Retinal pigment epithelial cell (primary cell): ENCODE data around the gene DVL1.
A peak's percentile ranks its signal among the peaks of the same experiment; 100 is the strongest.

Experiments
- DNase-seq: peaks from one replicate; pipeline ENCODE4 v3.0.0-alpha.2; 2010; ENCODE audit warnings: low read depth
- H3K4me3 ChIP-seq: 2 replicates; pipeline ENCODE4 v1.5.1; 2011; ENCODE audit warnings: mild to moderate bottlenecking, low read length, control low read depth, moderate library complexity
- TF ChIP-seq, protein P1 (sequence below): conservative IDR thresholded peaks from 2 replicates; pipeline ENCODE4 v1.5.1; 2011; ENCODE audit warnings: low read depth, low read length, control low read depth, inconsistent platforms

Gene DVL1

DNA sequence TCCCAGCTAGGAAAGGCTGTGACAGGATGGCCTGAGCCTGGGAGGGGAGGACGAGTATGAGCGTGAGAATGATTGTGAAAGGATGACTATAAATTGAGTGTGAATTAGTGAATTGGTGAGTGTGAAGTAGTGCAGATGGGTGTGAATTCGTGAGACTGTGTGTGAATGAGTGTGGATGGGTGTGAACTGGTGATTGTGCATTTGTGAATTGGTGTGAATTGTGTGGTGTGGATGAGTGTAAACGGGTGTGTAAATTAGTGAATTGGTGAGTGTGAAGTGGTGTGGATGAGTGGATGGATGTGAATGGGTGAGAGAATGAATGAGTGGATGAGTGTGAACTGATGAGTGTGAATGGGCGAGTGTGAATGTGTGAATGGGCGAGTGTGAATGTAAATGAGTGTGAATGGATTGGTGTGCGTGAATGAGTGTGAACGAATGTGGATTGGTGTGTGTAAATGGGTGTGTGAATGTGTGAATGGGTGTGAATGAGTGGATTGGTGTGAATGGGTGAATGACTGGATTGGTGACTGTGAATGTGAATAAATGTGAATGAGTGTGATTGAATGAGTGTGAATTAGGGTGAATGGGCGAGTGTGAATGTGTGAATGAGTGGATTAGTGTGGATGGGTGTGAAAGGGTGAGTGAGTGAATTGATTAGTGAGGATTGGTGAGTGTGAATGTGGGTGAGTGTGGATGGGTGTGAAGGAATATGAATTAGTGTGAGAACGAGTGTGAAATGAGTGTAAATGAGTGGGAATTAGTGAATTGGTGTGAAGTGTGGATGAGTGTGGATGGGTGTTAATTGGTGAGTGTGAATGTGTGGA lies 16.9 kb upstream of the DVL1 start:
- DNase-seq, result no peak
- TF ChIP-seq, protein P1, sequence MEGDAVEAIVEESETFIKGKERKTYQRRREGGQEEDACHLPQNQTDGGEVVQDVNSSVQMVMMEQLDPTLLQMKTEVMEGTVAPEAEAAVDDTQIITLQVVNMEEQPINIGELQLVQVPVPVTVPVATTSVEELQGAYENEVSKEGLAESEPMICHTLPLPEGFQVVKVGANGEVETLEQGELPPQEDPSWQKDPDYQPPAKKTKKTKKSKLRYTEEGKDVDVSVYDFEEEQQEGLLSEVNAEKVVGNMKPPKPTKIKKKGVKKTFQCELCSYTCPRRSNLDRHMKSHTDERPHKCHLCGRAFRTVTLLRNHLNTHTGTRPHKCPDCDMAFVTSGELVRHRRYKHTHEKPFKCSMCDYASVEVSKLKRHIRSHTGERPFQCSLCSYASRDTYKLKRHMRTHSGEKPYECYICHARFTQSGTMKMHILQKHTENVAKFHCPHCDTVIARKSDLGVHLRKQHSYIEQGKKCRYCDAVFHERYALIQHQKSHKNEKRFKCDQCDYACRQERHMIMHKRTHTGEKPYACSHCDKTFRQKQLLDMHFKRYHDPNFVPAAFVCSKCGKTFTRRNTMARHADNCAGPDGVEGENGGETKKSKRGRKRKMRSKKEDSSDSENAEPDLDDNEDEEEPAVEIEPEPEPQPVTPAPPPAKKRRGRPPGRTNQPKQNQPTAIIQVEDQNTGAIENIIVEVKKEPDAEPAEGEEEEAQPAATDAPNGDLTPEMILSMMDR, result no peak

DNA sequence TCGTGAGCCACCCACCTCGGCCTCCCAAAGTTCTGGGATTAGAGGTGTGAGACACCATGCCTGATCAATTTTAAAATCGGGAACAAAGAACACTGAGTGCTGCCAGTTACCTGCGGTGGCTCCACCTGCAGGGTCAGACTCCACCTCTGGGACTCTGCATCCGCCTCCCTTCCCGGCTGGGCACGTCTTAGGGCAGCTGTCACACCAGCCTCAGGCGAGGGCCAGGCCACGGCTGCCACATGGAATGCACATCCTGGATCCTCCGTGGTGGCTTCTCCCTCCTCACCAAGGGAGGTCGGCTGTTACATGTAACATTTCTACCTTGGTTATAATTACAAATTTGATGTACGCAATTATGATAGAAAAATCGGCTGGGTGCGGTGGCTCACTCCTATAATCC lies 15.0 kb upstream of the DVL1 start:
- DNase-seq, result no peak
- H3K4me3 ChIP-seq, result no peak overlapping the region
- TF ChIP-seq, protein P1, result no peak

More for the DNA sequence above, 16.9 kb upstream of the DVL1 start:
- H3K4me3 ChIP-seq, result no peak overlapping the region

DNA sequence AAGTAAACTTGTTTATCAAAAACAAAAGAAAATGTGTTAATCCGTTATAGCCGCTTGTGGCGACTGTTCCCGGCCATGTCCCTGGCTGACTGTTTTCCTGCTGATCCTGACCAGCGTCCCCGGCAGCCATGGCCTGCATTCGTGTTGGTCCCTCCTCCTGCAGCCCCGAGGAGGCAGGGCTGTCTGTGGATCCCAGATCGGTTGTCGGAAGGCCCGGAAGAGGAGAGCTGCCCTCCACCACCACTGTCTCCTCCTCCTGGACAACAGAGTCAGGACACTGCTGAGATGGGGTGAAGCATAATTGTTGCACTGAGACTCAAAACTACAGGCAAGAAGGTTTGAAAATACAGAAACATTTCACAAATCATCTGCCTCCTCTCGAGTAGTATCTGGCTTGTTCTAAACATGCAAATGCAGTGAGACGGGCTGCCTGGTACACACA lies 12.8 kb upstream of the DVL1 start:
- TF ChIP-seq, protein P1, result peak; percentile 4
- DNase-seq, result no peak
- no peak overlapping the region for H3K4me3 ChIP-seq

DNA sequence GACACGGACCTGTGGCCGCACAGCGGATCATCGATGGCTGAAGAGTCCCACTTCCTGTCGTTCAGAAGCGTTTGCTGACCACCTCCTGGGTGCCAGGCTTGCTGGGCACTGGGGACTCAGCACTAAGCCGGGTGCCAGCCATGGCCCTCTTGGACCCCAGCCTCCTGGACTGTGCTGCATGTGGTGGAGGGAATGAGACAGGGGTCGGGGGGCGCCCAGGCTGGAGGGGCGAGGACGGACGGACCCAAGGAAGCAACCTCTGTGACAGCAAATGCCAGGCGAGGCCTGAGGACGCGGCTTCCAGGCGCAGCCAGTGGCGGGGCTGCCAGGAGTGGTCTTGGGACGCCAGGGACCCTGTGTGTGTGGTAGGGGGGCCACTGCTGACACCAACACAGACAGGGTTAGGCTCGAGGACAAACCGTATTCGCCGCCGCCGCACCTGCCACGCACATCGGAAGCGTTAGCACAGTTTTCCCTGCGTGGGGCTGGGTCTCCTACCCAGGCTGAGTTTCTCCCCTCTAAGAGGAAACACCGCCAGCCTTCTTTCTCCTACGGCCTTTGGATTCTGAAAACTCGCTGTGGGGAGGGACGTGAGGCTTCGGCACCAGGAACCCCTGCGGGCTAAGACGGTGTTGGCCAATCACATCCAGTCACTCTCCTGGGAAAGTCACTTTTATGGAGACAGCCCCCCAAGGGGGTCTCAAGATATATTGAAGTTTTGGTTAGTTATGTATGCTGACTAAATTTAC lies 12.2 kb upstream of the DVL1 start:
- no peak overlapping the region for H3K4me3 ChIP-seq
- TF ChIP-seq, protein P1, result no peak
- no peak for DNase-seq

DNA sequence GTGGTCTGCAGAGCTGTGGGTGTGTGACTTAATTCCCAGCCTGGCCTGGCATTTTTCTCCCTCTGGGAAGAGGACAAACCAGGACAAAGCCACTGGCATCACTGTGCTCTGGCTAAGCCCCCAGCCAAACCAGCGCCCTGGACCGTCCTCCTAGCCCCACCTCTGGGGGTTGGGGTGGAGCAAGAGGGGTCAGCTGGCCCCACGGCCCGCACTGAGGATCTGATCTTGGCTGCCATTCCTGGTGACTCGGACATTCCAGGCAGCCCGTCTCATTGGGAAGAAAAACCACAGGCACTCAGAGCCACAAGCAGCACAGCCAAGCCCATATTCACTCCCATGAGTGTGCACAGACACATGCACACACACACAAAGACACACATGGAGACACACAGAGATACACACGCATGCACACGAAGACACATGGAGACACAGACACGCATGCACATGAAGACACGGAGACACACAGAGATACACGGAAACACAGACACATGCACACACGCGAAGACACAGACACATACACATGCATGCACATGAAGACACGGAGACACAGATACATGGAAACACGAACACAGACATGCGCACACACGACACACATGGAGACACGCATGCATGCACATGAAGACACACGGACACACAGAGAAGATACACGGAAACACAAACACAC lies 11.4 kb upstream of the DVL1 start:
- H3K4me3 ChIP-seq, result no peak overlapping the region
- DNase-seq, result peak; percentile 67
- TF ChIP-seq, protein P1, result no peak

DNA sequence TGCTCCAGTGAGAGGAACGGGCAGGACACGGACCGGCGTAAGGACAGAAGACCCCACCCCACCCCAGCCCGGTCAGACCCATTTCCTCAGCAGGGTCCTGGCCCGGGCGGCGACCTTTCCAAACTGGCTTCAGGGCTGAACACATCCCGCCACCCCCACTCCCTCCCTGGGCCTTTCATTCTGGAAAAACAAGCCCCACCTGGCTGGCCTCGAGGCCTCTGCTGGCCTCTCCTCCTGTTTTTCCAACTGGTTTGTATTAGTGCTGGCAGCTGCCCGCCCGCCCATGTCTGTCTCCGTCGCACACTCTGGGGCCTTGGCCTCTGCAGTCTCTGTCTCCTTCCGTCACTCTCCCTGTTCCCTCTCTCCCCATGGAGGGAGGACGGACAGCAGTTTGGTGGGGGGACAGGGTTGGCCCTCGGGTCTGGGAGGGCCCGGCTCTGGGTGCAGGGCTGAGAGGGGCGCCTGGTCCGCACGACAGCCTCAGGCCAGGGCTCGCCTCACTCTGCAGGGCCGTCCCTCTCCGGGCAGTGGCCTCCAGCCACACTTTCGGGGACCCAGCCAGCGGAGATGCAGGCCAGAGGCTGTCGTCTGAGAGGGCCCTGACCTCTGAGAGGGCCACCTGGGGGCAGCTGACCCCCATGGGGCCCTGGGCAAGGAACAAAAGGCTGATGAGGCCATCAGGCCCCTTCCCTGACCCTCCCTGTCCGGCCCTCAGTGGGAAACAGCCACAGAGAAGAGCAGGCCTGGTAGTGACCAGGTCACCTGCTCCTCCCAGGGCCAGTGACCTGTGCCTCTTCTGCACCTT lies 10.6 kb upstream of the DVL1 start:
- TF ChIP-seq, protein P1, result no peak
- DNase-seq, result no peak
- H3K4me3 ChIP-seq, result no peak overlapping the region
